Adipocyte (in vitro differentiated cells): ENCODE results near the gene GAPDHS.
A peak's percentile ranks its signal among the peaks of the same experiment; 100 is the strongest.

Experiments
- DNase-seq: peaks from one replicate; pipeline ENCODE4 v3.0.0-alpha.2; 2015; ENCODE audit warnings: low read depth
- H3K27me3 ChIP-seq: replicated peaks from 2 replicates; pipeline ENCODE4 v1.7.0; 2013; ENCODE audit warnings: mild to moderate bottlenecking, low read length, moderate library complexity; ENCODE audit not compliant: control insufficient read depth, insufficient read depth
- H3K36me3 ChIP-seq: 2 replicates; pipeline ENCODE4 v1.7.0; 2013; ENCODE audit warnings: low read length, mild to moderate bottlenecking, moderate library complexity; ENCODE audit not compliant: control insufficient read depth, insufficient read depth, severe bottlenecking
- H3K4me1 ChIP-seq: 2 replicates; pipeline ENCODE4 v1.7.0; 2013; ENCODE audit warnings: mild to moderate bottlenecking, low read length, moderate library complexity; ENCODE audit not compliant: control insufficient read depth, insufficient read depth
- H3K4me3 ChIP-seq: 2 replicates; pipeline ENCODE4 v1.7.0; 2013; ENCODE audit warnings: mild to moderate bottlenecking, low read length, moderate library complexity
- H3K9ac ChIP-seq: 2 replicates; pipeline ENCODE4 v1.7.0; 2013; ENCODE audit warnings: mild to moderate bottlenecking, low read length, moderate library complexity
- H3K9me3 ChIP-seq: 2 replicates; pipeline ENCODE4 v1.7.0; 2013; ENCODE audit warnings: mild to moderate bottlenecking, low read length, moderate library complexity; ENCODE audit not compliant: control insufficient read depth

GAPDHS gene

GRCh38 chr19:35552534-35553384 is 19.5 kb downstream of the GAPDHS start:
- DNase-seq, result no peak

GRCh38 chr19:35553385-35554000 is 20.2 kb downstream of the GAPDHS start:
- no peaks in the 10 kb centered on the region for H3K36me3 ChIP-seq
- DNase-seq, result no peak
- no peak overlapping the region for H3K4me3 ChIP-seq
- H3K4me1 ChIP-seq, result no peaks in the 10 kb centered on the region
- H3K9me3 ChIP-seq, result no peaks in the 10 kb centered on the region
- H3K9ac ChIP-seq, result no peak overlapping the region
- peaks cover 22% of the 10 kb centered on the region for H3K27me3 ChIP-seq

More at GRCh38 chr19:35552534-35553384, 19.5 kb downstream of the GAPDHS start:
- H3K4me3 ChIP-seq, result no peak overlapping the region
- no peaks in the 10 kb centered on the region for H3K4me1 ChIP-seq
- H3K27me3 ChIP-seq, result peaks cover 18% of the 10 kb centered on the region
- H3K9me3 ChIP-seq, result no peaks in the 10 kb centered on the region
- no peaks in the 10 kb centered on the region for H3K36me3 ChIP-seq
- H3K9ac ChIP-seq, result no peak overlapping the region

GRCh38 chr19:35554076-35554475 is 20.8 kb downstream of the GAPDHS start:
- H3K9ac ChIP-seq, result no peak overlapping the region
- peaks cover 27% of the 10 kb centered on the region for H3K27me3 ChIP-seq
- no peaks in the 10 kb centered on the region for H3K36me3 ChIP-seq
- no peak for DNase-seq
- H3K4me1 ChIP-seq, result no peaks in the 10 kb centered on the region
- no peaks in the 10 kb centered on the region for H3K9me3 ChIP-seq
- no peak overlapping the region for H3K4me3 ChIP-seq

- Histone ChIP-seq H3K27me3 (peaks cover 39% of the 10 kb centered on the region), H3K4me3 (no peak overlapping the region), H3K9ac (no peak overlapping the region), H3K4me1 (no peaks in the 10 kb centered on the region), H3K36me3 (no peaks in the 10 kb centered on the region), H3K9me3 (no peaks in the 10 kb centered on the region)
- DNase-seq, result no peak
Observed at GRCh38 chr19:35555301-35556005, 22.2 kb downstream of the GAPDHS start.

GRCh38 chr19:35556025-35556590 is 22.9 kb downstream of the GAPDHS start:
- DNase-seq, result no peak
- Histone ChIP-seq H3K4me1 (no peaks in the 10 kb centered on the region), H3K9me3 (no peaks in the 10 kb centered on the region), H3K9ac (no peak overlapping the region), H3K36me3 (no peaks in the 10 kb centered on the region), H3K4me3 (no peak overlapping the region), H3K27me3 (peaks cover 45% of the 10 kb centered on the region)

- Histone ChIP-seq H3K9ac (no peak overlapping the region), H3K9me3 (no peaks in the 10 kb centered on the region), H3K4me1 (no peaks in the 10 kb centered on the region), H3K4me3 (no peak overlapping the region), H3K27me3 (peaks cover 50% of the 10 kb centered on the region), H3K36me3 (no peaks in the 10 kb centered on the region)
- no peak for DNase-seq
Observed at GRCh38 chr19:35556846-35557538, 23.7 kb downstream of the GAPDHS start.

- H3K36me3 ChIP-seq, result no peaks in the 10 kb centered on the region
- DNase-seq, result peak; percentile 50
- no peaks in the 10 kb centered on the region for H3K9me3 ChIP-seq
- H3K4me1 ChIP-seq, result no peaks in the 10 kb centered on the region
- no peak overlapping the region for H3K4me3 ChIP-seq
- no peak overlapping the region for H3K9ac ChIP-seq
- H3K27me3 ChIP-seq, result peaks cover 58% of the 10 kb centered on the region
Observed at GRCh38 chr19:35557539-35558399, 24.5 kb downstream of the GAPDHS start.

- H3K4me1 ChIP-seq, result no peaks in the 10 kb centered on the region
- peaks cover 60% of the 10 kb centered on the region for H3K27me3 ChIP-seq
- H3K36me3 ChIP-seq, result no peaks in the 10 kb centered on the region
- DNase-seq, result no peak
- no peak overlapping the region for H3K4me3 ChIP-seq
- H3K9ac ChIP-seq, result no peak overlapping the region
- no peaks in the 10 kb centered on the region for H3K9me3 ChIP-seq
Observed at GRCh38 chr19:35558400-35559280, 25.4 kb downstream of the GAPDHS start.

GRCh38 chr19:35559281-35559659 is 26.0 kb downstream of the GAPDHS start:
- Histone ChIP-seq H3K27me3 (peaks cover 63% of the 10 kb centered on the region), H3K9me3 (no peaks in the 10 kb centered on the region), H3K4me3 (no peak overlapping the region), H3K36me3 (no peaks in the 10 kb centered on the region), H3K9ac (no peak overlapping the region), H3K4me1 (no peaks in the 10 kb centered on the region)
- no peak for DNase-seq
